Measurements from ENCODE around the gene TTC34. TPM values are rescaled to one million over a fixed set of nuclear protein-coding genes. Genes with fewer than 3 reads are reported as not detected.

Gene TTC34
- total RNA-seq, 1 experiment from 2014 or later, result 0.92 TPM

GRCh38 chr1:2814511-2815075, 13.1 kb upstream of the TTC34 start:
- DNase-seq, result no peak
- H3K23ac ChIP-seq (ENCODE audit: insufficient read length, low read depth, low read length), result no peak overlapping the region
- no peaks in the 10 kb centered on the region for H3K23me2 ChIP-seq (ENCODE audit: insufficient read length, low read depth, low read length, poor library complexity, severe bottlenecking)
- no peak overlapping the region for H3K18ac ChIP-seq (ENCODE audit: insufficient read length, low read depth, low read length)
- H3K9me3 ChIP-seq (ENCODE audit: control insufficient read depth, low read depth, low read length), result peaks cover 93% of the 10 kb centered on the region
- H3K27ac ChIP-seq (ENCODE audit: insufficient read length, low read depth, low read length), result no peak overlapping the region
- no peaks in the 10 kb centered on the region for H3K4me1 ChIP-seq (ENCODE audit: insufficient read depth, low read length)
- H2BK120ac ChIP-seq (ENCODE audit: low read depth, low read length, poor library complexity, severe bottlenecking), result no peak overlapping the region
- Mint-ChIP-seq H3K27ac (no peak overlapping the region), H3K4me3 (no peak overlapping the region), H3K4me1 (no peaks in the 10 kb centered on the region), H3K36me3 (ENCODE audit: insufficient read depth in 1 of 3, low read depth in 3 of 3) (peaks cover 3 to 27% (median 12%) of the 10 kb centered on the region in 3 experiments; a peak in 6 of 7 replicates), H3K9me3 (peaks cover 28 to 85% of the 10 kb centered on the region in 2 experiments), H3K27me3 (ENCODE audit: low read depth) (peaks cover 3% of the 10 kb centered on the region; the same call in 1 of the 2 replicates)
- H3K79me2 ChIP-seq (ENCODE audit: insufficient read depth, low read length), result no peaks in the 10 kb centered on the region
- no CpG with 5 or more reads among the region's 24 CpGs for WGBS (ENCODE audit: extremely low coverage, insufficient read length, low lambda C conversion rate)
- no peak overlapping the region for H3K14ac ChIP-seq (ENCODE audit: insufficient read depth, low read length)
- H2BK5ac ChIP-seq (ENCODE audit: insufficient read length, low read length), result no peak overlapping the region
- no peak overlapping the region for H4K8ac ChIP-seq (replicated peaks; ENCODE audit: insufficient read length, low read depth, low read length)
- H3K56ac ChIP-seq (ENCODE audit: insufficient read length, low read depth, low read length), result no peak overlapping the region
- H2BK15ac ChIP-seq (ENCODE audit: low read depth, low read length), result no peak overlapping the region
- no peak overlapping the region for H2BK12ac ChIP-seq (ENCODE audit: insufficient read length, low read depth, low read length)
- H3K9ac ChIP-seq (ENCODE audit: extremely low read depth, insufficient read length, low read length), result no peak overlapping the region
- H3T11ph ChIP-seq (ENCODE audit: low read length), result no peak overlapping the region
- H3K79me1 ChIP-seq (ENCODE audit: insufficient read depth, low read depth, low read length, poor library complexity, severe bottlenecking), result no peaks in the 10 kb centered on the region
- H2AK5ac ChIP-seq (ENCODE audit: insufficient read length, low read length), result no peak overlapping the region
- H3K4me2 ChIP-seq (ENCODE audit: insufficient read depth, insufficient read length, low read length), result no peak overlapping the region
- no peak overlapping the region for H2AFZ ChIP-seq (ENCODE audit: low read length)
- no peak overlapping the region for H2BK20ac ChIP-seq (ENCODE audit: low read depth, low read length, poor library complexity, severe bottlenecking)
- H4K20me1 ChIP-seq (ENCODE audit: control insufficient read depth, insufficient read depth, insufficient read length), result no peaks in the 10 kb centered on the region
- TF ChIP-seq CTCF (conservative IDR thresholded peaks at IDR 0.05), result no peak
- no peak overlapping the region for H4K5ac ChIP-seq (ENCODE audit: insufficient read length, low read depth, low read length)
- H4K91ac ChIP-seq (ENCODE audit: insufficient read length, low read depth, low read length), result no peak overlapping the region
- no peak overlapping the region for H3K4ac ChIP-seq (ENCODE audit: low read depth, low read length)
- H3K27me3 ChIP-seq (ENCODE audit: insufficient read depth, low read length), result no peaks in the 10 kb centered on the region

Measured in H9 (cell line).